OCI-LY1 (cell line): ENCODE measurements around the gene PRRC2B.

Experiments used
- CTCF ChIP-seq: fragments of 200-600 bp; sonication (generic), shearing (Covaris generic); IDR thresholded peaks from 2 replicates; pipeline ENCODE4 v1.5.1; 2017; ENCODE audit warnings: mild to moderate bottlenecking, antibody characterized with exemption, low read length, moderate library complexity, mixed read lengths
- EZH2 ChIP-seq: fragments of 200-600 bp; sonication (generic), shearing (Covaris generic); IDR thresholded peaks from 2 replicates; pipeline ENCODE4 v1.8.0; 2017; ENCODE audit warnings: borderline replicate concordance, mixed run types, mild to moderate bottlenecking, antibody characterized with exemption, low read length, moderate library complexity, mixed read lengths

DNA sequence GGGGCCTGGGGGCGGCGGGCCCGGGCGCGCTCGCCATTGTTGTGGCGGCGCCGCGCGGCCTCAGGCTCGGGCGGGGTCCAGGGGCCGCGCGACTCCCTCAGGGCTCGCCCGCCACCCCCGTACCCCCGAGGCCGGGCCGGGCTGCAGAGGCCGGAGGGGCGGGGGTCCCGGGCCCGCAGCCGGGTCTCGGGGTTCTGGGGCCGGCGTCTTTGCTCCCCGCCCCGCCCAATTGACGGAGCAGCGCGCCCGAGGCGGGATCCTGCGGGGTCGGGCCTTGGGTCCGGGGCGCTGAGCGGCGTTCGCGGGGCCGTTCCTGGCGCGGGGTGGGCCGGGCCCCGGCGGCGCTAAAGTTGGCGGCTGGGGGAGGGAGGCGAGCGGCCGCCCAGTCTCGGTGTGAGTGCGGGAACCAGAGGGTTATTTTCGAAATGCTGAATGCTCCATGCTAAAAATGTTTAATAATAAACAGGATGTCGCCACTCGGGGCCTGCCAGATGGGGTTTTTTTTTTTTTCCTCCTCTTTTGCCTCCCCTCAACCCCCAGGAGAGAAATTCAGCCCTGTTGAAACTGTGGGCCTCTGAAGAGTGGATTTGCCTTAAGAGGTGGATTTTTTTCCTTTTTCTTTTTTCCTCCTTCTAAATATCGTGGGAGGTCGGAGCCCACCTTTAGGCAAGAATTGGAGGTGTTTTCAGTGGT, 724 bp downstream of the PRRC2B start:
- TF ChIP-seq EZH2 = no peak
- TF ChIP-seq CTCF = no peak
